Measurements from ENCODE around the gene LAMTOR1. TPM values are rescaled to one million over a fixed set of nuclear protein-coding genes. Genes with fewer than 3 reads are reported as not detected.
A peak's percentile ranks its signal among the peaks of the same experiment; 100 is the strongest.
"Not testable (repeated sequence)": the region's sequence is repeated elsewhere in the genome, so short reads cannot be mapped to it uniquely, and the experiment has no call there.

Gene LAMTOR1
- polyA plus RNA-seq (2013, experiment 1 of 2; ENCODE audit: insufficient read length): 116 TPM
- 94.7 TPM for polyA plus RNA-seq (2013, experiment 2 of 2; ENCODE audit: insufficient read length)

GRCh38 chr11:72102946-72103753 is at the start of gene LAMTOR1:
Gene LAMTOR1 (minus strand): TSS chr11:72103297. CDS start chr11:72103224, 73 bp downstream.
- peak; percentile 99 for DNase-seq

- DNase-seq: no peak
Measured at GRCh38 chr11:72150882-72151281, 47.8 kb upstream of the LAMTOR1 start.

GRCh38 chr11:72146625-72147024 is 43.5 kb upstream of the LAMTOR1 start:
- DNase-seq: no peak

- peak; percentile 76 for DNase-seq
Measured at GRCh38 chr11:72144807-72145565, 41.9 kb upstream of the LAMTOR1 start.

DNA sequence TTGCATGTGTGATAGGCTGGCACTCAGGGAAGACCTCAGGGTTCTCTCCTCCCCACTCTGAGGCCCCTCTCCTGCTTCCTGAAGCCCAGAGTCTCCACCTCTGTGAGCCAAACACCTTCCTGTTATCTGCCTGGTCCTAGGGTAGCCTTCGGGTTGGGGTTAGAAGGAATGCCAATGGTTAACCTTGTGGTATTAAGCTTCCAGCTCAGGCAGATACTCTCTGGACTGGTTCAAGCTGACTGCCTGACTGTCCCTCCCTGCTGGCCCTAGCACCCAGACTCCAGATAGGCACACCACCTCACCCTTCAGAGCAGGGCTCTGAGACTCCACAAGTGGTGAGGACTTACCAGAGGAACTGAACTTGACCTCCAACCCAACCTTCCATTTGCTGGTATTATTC is 39.4 kb upstream of the LAMTOR1 start:
- DNase-seq: not testable (repeated sequence)

DNA sequence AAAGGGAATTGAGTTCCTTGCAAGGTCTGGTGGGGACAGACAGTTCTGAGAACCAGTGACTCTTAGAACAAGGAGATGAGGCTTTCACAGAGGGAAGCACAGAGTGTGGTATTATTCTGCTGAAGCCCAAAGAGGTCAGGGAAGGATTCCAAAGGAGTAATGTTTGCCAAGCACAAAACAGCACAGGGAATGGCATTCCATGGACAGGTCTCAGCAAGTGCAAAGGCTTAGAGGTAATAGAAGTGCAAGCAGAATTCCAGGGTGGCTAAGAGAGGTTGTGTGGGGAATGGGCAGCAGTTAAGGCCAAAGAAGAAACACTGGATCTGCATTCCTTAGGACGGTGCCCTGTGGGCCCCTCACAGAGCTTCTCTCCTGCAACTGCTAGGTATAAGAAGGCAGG is 39.0 kb upstream of the LAMTOR1 start:
- DNase-seq: not testable (repeated sequence)

DNA sequence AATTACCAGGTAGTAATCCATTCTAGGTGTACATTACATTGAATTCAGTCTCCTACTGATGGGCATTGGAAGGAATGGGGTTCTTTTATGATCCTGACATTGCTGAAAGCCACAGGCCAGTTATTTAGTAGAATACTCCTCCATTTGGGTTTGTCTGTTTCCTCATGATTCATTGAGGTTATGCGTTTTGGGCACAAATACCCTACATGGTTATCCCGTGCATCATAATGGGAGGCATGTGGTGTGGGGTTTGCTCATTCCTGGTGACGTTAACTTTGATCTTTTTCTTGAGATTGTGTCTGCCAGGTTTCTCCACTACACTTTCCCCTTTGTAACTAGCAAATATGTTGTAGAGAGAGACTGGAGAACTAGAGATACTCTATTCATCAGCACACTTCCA is 38.0 kb upstream of the LAMTOR1 start:
- DNase-seq: peak; percentile 89

GRCh38 chr11:72140661-72141060 is 37.6 kb upstream of the LAMTOR1 start:
- no peak for DNase-seq

DNA sequence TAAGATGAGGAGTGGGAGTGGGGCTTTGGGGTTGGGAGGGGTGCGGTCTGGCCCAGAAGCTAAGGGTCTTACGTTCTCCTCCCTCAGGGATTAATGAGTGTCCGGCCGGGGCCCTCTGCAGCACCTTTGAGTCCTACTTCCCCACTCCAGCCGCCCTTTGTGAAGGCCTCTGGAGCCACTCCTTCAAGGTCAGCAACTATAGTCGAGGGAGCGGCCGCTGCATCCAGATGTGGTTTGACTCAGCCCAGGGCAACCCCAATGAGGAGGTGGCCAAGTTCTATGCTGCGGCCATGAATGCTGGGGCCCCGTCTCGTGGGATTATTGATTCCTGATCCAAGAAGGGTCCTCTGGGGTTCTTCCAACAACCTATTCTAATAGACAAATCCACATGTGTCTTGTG is 36.4 kb upstream of the LAMTOR1 start:
- no peak for DNase-seq

GRCh38 chr11:72138821-72139390 is 35.8 kb upstream of the LAMTOR1 start:
- DNase-seq: no peak

DNA sequence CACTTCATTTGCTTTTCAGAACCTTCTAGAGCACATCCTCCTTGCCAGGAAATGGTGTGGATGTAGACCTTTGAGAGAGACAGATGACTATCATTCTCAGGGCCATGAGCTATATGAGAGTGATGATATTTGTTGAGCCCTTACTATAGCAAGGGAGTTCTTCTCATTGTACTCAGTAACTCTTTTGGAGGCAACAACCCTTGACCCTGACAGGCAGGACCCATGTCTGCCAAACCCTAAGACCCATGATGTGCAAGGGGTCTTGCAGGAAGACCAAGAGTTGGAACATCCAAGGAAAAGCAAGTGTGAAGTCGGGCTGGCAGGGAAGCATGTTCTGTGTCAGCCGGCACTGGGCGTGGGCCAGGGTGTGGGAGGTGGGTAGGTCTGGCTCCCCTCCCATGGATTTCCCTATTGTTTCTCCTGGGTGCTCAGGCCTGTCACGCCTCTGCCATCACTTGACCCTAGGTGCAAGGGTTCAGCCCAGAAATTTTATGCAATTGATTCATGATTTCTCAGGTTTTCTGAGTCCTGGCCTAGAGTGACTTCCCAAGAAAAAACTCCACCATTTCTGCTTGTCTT is 33.7 kb upstream of the LAMTOR1 start:
- no peak for DNase-seq

GRCh38 chr11:72135891-72136683 is 33.0 kb upstream of the LAMTOR1 start:
- peak; percentile 51 for DNase-seq

- not testable (repeated sequence) for DNase-seq
Measured at GRCh38 chr11:72135473-72135872, 32.4 kb upstream of the LAMTOR1 start, which contains the start of gene FOLR3. Gene FOLR3 (plus strand): TSS chr11:72135725. CDS start chr11:72135953, 228 bp downstream.

GRCh38 chr11:72132646-72133045 is 29.5 kb upstream of the LAMTOR1 start:
- DNase-seq: no peak

DNA sequence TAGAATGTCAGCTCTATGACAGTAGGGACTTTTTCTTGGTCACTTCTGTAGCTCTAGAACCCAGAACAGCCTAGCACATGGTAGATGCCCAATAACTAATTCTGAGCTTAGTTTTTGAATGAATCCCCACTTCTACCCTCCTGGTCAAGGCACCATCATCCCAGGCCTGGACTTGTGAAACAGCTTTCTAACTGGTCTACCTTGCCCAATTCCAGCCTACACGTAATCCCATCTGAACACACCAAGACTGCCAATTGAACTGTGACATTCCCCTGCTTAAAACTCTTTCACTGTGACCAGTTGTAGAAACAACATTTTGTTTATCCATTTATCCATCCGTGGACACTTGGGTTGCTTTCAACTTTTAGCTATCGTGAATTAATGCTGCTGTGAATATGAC is 26.3 kb upstream of the LAMTOR1 start:
- DNase-seq: no peak

DNA sequence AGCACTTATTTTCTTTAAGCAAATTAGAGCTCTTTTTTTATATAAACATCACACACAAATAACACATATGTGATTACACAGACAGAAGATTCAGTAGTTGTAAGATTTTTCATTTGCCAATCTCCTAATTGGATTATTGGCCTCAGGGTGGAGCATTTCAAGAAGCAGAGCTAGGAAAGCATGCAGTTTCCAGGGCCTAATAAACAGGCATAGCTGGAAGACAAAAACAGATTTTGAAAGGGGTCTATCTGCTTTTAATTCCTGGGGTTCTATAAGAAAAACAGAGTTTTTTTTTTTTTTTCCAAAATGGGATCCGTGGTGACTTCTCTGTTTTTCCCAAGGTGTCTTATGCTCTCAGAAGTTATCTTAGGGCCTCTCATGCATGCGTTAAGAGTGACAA is 24.8 kb upstream of the LAMTOR1 start:
- DNase-seq: no peak

DNA sequence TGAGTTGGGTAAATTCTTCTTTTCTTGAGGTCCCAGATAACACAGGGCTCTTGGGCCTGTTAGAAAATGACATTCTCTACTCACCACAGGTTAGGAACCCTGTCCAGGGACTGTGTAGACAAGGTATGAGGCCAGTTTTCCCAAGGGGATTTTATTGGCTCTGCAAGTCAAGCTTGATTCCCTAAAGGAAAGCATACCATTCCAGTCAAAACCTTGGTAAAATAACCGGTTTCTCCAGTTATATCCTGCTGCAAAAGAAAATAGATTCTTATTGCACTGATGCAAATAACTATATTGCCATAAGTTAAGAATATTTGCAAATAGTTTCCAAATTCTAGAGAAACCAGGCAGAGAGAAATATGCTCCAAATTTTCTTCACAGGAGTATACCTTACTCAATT is 22.9 kb upstream of the LAMTOR1 start:
- DNase-seq: no peak

DNA sequence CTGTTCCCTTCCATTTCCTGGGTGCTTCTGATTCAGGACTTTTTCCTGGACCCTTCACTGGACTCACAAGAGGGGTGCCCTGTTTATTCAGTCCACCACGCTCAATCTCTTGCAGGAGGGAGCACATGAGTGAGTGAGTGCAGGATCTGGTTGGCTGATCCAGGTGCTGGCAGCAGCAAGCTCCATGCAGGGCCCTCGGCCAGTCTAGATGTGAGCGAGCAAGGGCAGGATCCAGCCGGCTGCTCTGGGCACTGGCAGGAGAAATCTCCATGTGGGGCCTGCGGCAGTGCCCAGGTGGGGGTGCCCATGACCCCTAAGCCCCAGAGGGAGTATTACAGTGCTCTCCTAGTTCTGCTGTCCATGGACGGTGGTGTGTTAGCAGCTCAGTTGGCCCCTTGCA is 20.9 kb upstream of the LAMTOR1 start:
- DNase-seq: no peak

- no peak for DNase-seq
Measured at GRCh38 chr11:72123117-72123653, 20.1 kb upstream of the LAMTOR1 start.

- no peak for DNase-seq
Measured at GRCh38 chr11:72122607-72123006, 19.5 kb upstream of the LAMTOR1 start.

GRCh38 chr11:72120930-72121329 is 17.8 kb upstream of the LAMTOR1 start:
- DNase-seq: no peak

DNA sequence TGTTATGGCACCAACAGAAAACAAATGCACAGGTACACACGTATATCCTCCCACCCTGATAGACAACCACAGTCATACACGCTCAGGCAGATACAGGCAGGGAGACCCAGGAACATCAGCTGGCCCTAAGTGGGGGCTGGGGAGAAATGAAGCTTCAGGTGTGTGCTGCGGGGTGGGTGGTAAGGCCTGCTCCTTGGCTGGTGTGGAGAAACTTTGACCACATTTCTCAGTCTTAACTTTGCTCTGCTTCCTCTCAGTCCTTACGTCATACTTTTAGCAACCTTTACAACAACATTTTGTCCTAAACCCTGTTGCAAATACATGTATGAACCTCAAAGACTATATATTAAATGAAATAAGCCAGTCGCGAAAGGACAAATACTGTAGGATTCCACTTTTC is 16.1 kb upstream of the LAMTOR1 start:
- no peak for DNase-seq

All from fibroblast of skin of back (primary cell).